Endothelial cell of umbilical vein (primary cell): ENCODE results near the gene LCNL1. TPM values are rescaled to one million over a fixed set of nuclear protein-coding genes. Genes with fewer than 3 reads are reported as not detected.
A peak's percentile ranks its signal among the peaks of the same experiment; 100 is the strongest.

Source experiments
- BruUV-seq: library from RNA; stranded (reverse); fragments of 400-500 nt; replicated peaks from 2 replicates; lab custom pipeline; 2021; lab: Mats Ljungman, UMichigan
- CTCF ChIA-PET: fragments of 300-600, 350-600 bp; sonication (Branson Sonifier 250); formaldehyde crosslinking; loops from one replicate; lab custom pipeline; 2021; ENCODE audit warnings: antibody characterized with exemption, inconsistent platforms; lab: Charles Lee
- POLR2A ChIA-PET: fragments of 300-600, 350-600 bp; sonication (Branson Sonifier 250); formaldehyde crosslinking; loops from one replicate; lab custom pipeline; 2021; ENCODE audit warnings: antibody characterized with exemption, inconsistent platforms; lab: Charles Lee
- DNase-seq: peaks from one replicate; pipeline ENCODE4 v3.0.0-alpha.2; 2011; ENCODE audit warnings: low read depth, low spot score
- FAIRE-seq: peaks from 2 replicates; lab custom pipeline; 2011; peaks lifted over from hg19 to GRCh38; lab: Jason Lieb, UNC
- H2AFZ ChIP-seq: 2 replicates; pipeline ENCODE4 v1.6.0; 2012; ENCODE audit warnings: low read depth, low read length, control low read depth, inconsistent platforms
- H3K27ac ChIP-seq: 2 replicates; pipeline ENCODE4 v1.5.1; 2011; ENCODE audit warnings: low read depth, mild to moderate bottlenecking, control low read depth, low read length, moderate library complexity; ENCODE audit not compliant: insufficient read depth
- H3K27me3 ChIP-seq, 2 experiments: 2 replicates each; pipeline versions ENCODE4 v1.6.0 to v1.6.1; 2011; ENCODE audit warnings: low read length in 2 of 2, mixed read lengths in 1 of 2; ENCODE audit not compliant: control insufficient read depth in 2 of 2, insufficient read depth in 2 of 2
- H3K36me3 ChIP-seq, 2 experiments: 2 replicates in 1 of 2; 3 replicates in 1 of 2; pipeline ENCODE4 v1.5.1; 2011; ENCODE audit warnings: low read length in 2 of 2, mild to moderate bottlenecking in 1 of 2, moderate library complexity in 1 of 2; ENCODE audit not compliant: control insufficient read depth in 2 of 2, insufficient read depth in 2 of 2; ENCODE audit errors: extremely low read depth in 1 of 2
- H3K4me1 ChIP-seq: 3 replicates; pipeline ENCODE4 v1.5.1; 2011; ENCODE audit warnings: mild to moderate bottlenecking, low read length; ENCODE audit not compliant: control insufficient read depth, insufficient read depth; ENCODE audit errors: extremely low read depth
- H3K4me2 ChIP-seq: 2 replicates; pipeline ENCODE4 v1.6.1; 2011; ENCODE audit warnings: low read length, control low read depth, mixed read lengths; ENCODE audit not compliant: insufficient read depth
- H3K4me3 ChIP-seq, 3 experiments: fragments of 200-600 bp in 1 of 3; sonication (generic), shearing (Covaris generic) in 1 of 3; replicated peaks in 1 of 3; 2 replicates each; pipeline ENCODE4 v1.5.1; 2011 to 2016; ENCODE audit warnings: control low read depth in 3 of 3, low read length in 3 of 3, mild to moderate bottlenecking in 2 of 3, inconsistent platforms in 1 of 3, low read depth in 1 of 3, moderate library complexity in 1 of 3; ENCODE audit not compliant: insufficient read depth in 1 of 3
- H3K79me2 ChIP-seq: 2 replicates; pipeline ENCODE4 v1.6.0; 2012; ENCODE audit warnings: low read length, inconsistent platforms; ENCODE audit not compliant: control insufficient read depth, insufficient read depth
- H3K9ac ChIP-seq: replicated peaks from 2 replicates; pipeline ENCODE3; 2011; ENCODE audit warnings: low read length, control low read depth; ENCODE audit not compliant: insufficient read depth; ENCODE audit errors: extremely low read depth
- H3K9me1 ChIP-seq: replicated peaks from 3 replicates; pipeline ENCODE4 v1.6.0; 2011; ENCODE audit warnings: mild to moderate bottlenecking, low read length; ENCODE audit not compliant: control insufficient read depth, insufficient read depth; ENCODE audit errors: extremely low read depth
- H3K9me3 ChIP-seq: replicated peaks from 2 replicates; pipeline ENCODE4 v1.5.1; 2012; ENCODE audit warnings: low read length, inconsistent platforms; ENCODE audit not compliant: control insufficient read depth, insufficient read depth
- H4K20me1 ChIP-seq: replicated peaks from 2 replicates; pipeline ENCODE3; 2011; ENCODE audit warnings: mild to moderate bottlenecking, low read length; ENCODE audit not compliant: control insufficient read depth, insufficient read depth; ENCODE audit errors: extremely low read depth
- CTCF ChIP-seq, 2 donors: IDR thresholded peaks; 1 replicate in 1 of 2; 2 replicates in 1 of 2; pipeline ENCODE4 v1.5.1; 2011; ENCODE audit warnings: low read length in 2 of 2, mild to moderate bottlenecking in 2 of 2, moderate library complexity in 2 of 2, control low read depth in 1 of 2, inconsistent platforms in 1 of 2, low read depth in 1 of 2; ENCODE audit not compliant: insufficient read depth in 1 of 2; ENCODE audit errors: extremely low read depth in 1 of 2
- FOS ChIP-seq: IDR thresholded peaks from 2 replicates; pipeline ENCODE4 v1.6.1; 2011; ENCODE audit warnings: mild to moderate bottlenecking, low read length, moderate library complexity, borderline replicate concordance; ENCODE audit not compliant: insufficient read depth
- JUN ChIP-seq: IDR thresholded peaks from 2 replicates; pipeline ENCODE4 v1.6.1; 2011; ENCODE audit warnings: borderline replicate concordance, low read depth; ENCODE audit not compliant: insufficient read length, insufficient read depth
- MAX ChIP-seq: IDR thresholded peaks from 2 replicates; pipeline ENCODE4 v1.6.1; 2011; ENCODE audit not compliant: insufficient read depth, insufficient read length
- POLR2A ChIP-seq: IDR thresholded peaks from 2 replicates; pipeline ENCODE4 v1.6.1; 2012; ENCODE audit warnings: low read depth, mild to moderate bottlenecking, control low read depth, low read length
- dilution Hi-C: fragments of 300-500 bp; cut with MboI; formaldehyde crosslinking; loops from one replicate; pipeline ENCODE4 v1.15.0; 2019; ENCODE audit warnings: low sequenced_read_pairs; ENCODE audit not compliant: extremely low pct_ligation_motif_present
- intact Hi-C: fragments of 100-400 bp; cut with micrococcal nuclease; formaldehyde crosslinking; loops from one replicate; pipeline ENCODE4 v1.10.0; 2022
- polyA plus RNA-seq, 4 experiments: library from polyadenylated mRNA; depleted of rRNA in 3 of 4; stranded (reverse) in 3 of 4; unstranded in 1 of 4; fragments of >200 nt; gene quantifications; 2 replicates each; pipeline versions ENCODE4 v1.2.1 to v1.2.3, GENCODE V29; 2011 to 2012; ENCODE audit warnings: missing spikeins in 1 of 4
- total RNA-seq: library from RNA; stranded (reverse); gene quantifications from 2 replicates; pipeline ENCODE4 v1.2.3, GENCODE V29; 2021

The LCNL1 gene
- total and polyA plus RNA-seq, 2 donors (not counting 3 experiments of a cell fraction or from before 2014, with no cell fraction given), result not detected

- intact Hi-C loops, result loop anchor here (5.0 kb wide), 1 partner anchor 154 kb away; the partner anchor contains the start of gene AJM1
- TF ChIP-seq POLR2A (peak; percentile 28), JUN (no peak), FOS (no peak)
- BruUV-seq, result no TSS peak
- no peak overlapping the region for H3K27ac ChIP-seq
- FAIRE-seq, result peak; percentile 37
- no peaks in the 10 kb centered on the region for H4K20me1 ChIP-seq
- no peaks in the 10 kb centered on the region for H3K27me3 ChIP-seq
- peaks cover 9% of the 10 kb centered on the region for H3K79me2 ChIP-seq
- no peaks in the 10 kb centered on the region for H3K36me3 ChIP-seq
- ChIA-PET CTCF (interaction anchor here (0.5 to 1.9 kb wide), 7 partner anchors 15 to 110 kb away, joined by 3 to 16 read pairs (median 4); partner anchors contain the start of gene TRAF2), POLR2A (no interaction called here)
- peaks cover 32% of the 10 kb centered on the region for H3K4me1 ChIP-seq
- no peak overlapping the region for H3K4me3 ChIP-seq
- H3K9me1 ChIP-seq, result no peaks in the 10 kb centered on the region
- DNase-seq, result peak; percentile 13
- H2AFZ ChIP-seq, result no peak overlapping the region
- dilution Hi-C loops, result no loop called here
- no peak overlapping the region for H3K9ac ChIP-seq
- H3K9me3 ChIP-seq, result no peaks in the 10 kb centered on the region
- H3K4me2 ChIP-seq, result no peak overlapping the region
These were observed 13.0 kb downstream of the LCNL1 start for GRCh38 chr9:136995772-136996311.

GRCh38 chr9:136996361-136997292 is 13.8 kb downstream of the LCNL1 start, which contains the start of gene CLIC3:
TSS of gene CLIC3 (minus strand) at chr9:136996568. CDS start at chr9:136996543, 25 bp downstream.
- H3K27ac ChIP-seq, result peak within 1 kb of the TSS; percentile 33
- TF ChIP-seq MAX (no peak), FOS (no peak), CTCF (IDR thresholded peaks at IDR 0.05; ENCODE audit: extremely low read depth in 1 of 2, insufficient read depth in 1 of 2, low read depth in 1 of 2, low read length in 2 of 2) (no peak), POLR2A (no peak)
- no peaks in the 10 kb centered on the region for H3K9me1 ChIP-seq
- peaks cover 9% of the 10 kb centered on the region for H3K79me2 ChIP-seq
- DNase-seq, result no peak
- CTCF ChIA-PET, result interaction anchor here (0.8 to 2.7 kb wide), 9 partner anchors 15 to 154 kb away, joined by 3 to 27 read pairs (median 8); partner anchors contain the start of genes AJM1 and NPDC1
- no peaks in the 10 kb centered on the region for H3K36me3 ChIP-seq
- H3K9me3 ChIP-seq, result no peaks in the 10 kb centered on the region
- peaks cover 32% of the 10 kb centered on the region for H3K4me1 ChIP-seq
- POLR2A ChIA-PET, result no interaction called here
- H3K9ac ChIP-seq, result no peak within 1 kb of the TSS
- BruUV-seq, result no TSS peak
- no peaks in the 10 kb centered on the region for H4K20me1 ChIP-seq
- H3K4me2 ChIP-seq, result peak within 1 kb of the TSS; percentile 6
- dilution Hi-C loops, result no loop called here
- H3K4me3 ChIP-seq, result no peak within 1 kb of the TSS
- FAIRE-seq, result peak; percentile 28
- no peaks in the 10 kb centered on the region for H3K27me3 ChIP-seq
- no peak within 1 kb of the TSS for H2AFZ ChIP-seq
- intact Hi-C loops, result loop anchor here (5.0 kb wide), 1 partner anchor 154 kb away; the partner anchor contains the start of gene AJM1
